ENCODE results near the gene ZNF654. TPM values are rescaled to one million over a fixed set of nuclear protein-coding genes. Genes with fewer than 3 reads are reported as not detected.
A peak's percentile ranks its signal among the peaks of the same experiment; 100 is the strongest.

Gene ZNF654
- polyA plus RNA-seq, 1 donor from 2014 or later = 20.4 TPM

- peaks cover 54% of the 10 kb centered on the region for H3K79me2 ChIP-seq (replicated peaks; ENCODE audit: insufficient read depth, low read length)
- no peaks in the 10 kb centered on the region for H3K27me3 ChIP-seq (ENCODE audit: insufficient read depth, low read depth, low read length)
- no peaks in the 10 kb centered on the region for H4K20me1 ChIP-seq (ENCODE audit: insufficient read depth)
- H3K4me2 ChIP-seq (ENCODE audit: low read length) = peak overlapping the region; percentile 93
- H3K4me3 ChIP-seq (ENCODE audit: low read length) = peak overlapping the region; percentile 83
- peaks cover 16% of the 10 kb centered on the region for H3K36me3 ChIP-seq (ENCODE audit: insufficient read depth, low read length)
- H3F3A ChIP-seq (ENCODE audit: insufficient read depth, low read length, poor library complexity, severe bottlenecking) = peaks cover 4% of the 10 kb centered on the region
- H3K9me2 ChIP-seq (ENCODE audit: insufficient read depth, low read length) = no peaks in the 10 kb centered on the region
- H3K9ac ChIP-seq (ENCODE audit: low read length) = peak overlapping the region; percentile 89
- TF ChIP-seq POLR2AphosphoS5 (IDR thresholded peaks at IDR 0.05) = no peak
- TF ChIP-seq CTCF (IDR thresholded peaks at IDR 0.05; ENCODE audit: poor library complexity, severe bottlenecking) = peak; percentile 20
- no peaks in the 10 kb centered on the region for H3K9me3 ChIP-seq (ENCODE audit: low read length)
- H3K27ac ChIP-seq (ENCODE audit: low read length) = peak overlapping the region; percentile 87
- H2AFZ ChIP-seq (ENCODE audit: low read depth, low read length) = peak overlapping the region; percentile 84
Observed at GRCh38 chr3:88057630-88058305, 1.3 kb upstream of the ZNF654 start.

- H3K9ac ChIP-seq (ENCODE audit: low read length) = peak overlapping the region; percentile 89
- no peaks in the 10 kb centered on the region for H4K20me1 ChIP-seq (ENCODE audit: insufficient read depth)
- no peaks in the 10 kb centered on the region for H3K9me3 ChIP-seq (ENCODE audit: low read length)
- peaks cover 58% of the 10 kb centered on the region for H3K79me2 ChIP-seq (replicated peaks; ENCODE audit: insufficient read depth, low read length)
- peak overlapping the region; percentile 83 for H3K4me3 ChIP-seq (ENCODE audit: low read length)
- TF ChIP-seq EZH2 (IDR thresholded peaks at IDR 0.05; ENCODE audit: borderline replicate concordance, insufficient read depth, low read length, poor library complexity, severe bottlenecking) (no peak), EP300 (conservative IDR thresholded peaks at IDR 0.05; ENCODE audit: poor library complexity, severe bottlenecking) (no peak), SMC3 (conservative IDR thresholded peaks at IDR 0.05; ENCODE audit: poor library complexity) (no peak), CTCF (IDR thresholded peaks at IDR 0.05; ENCODE audit: poor library complexity, severe bottlenecking) (no peak), MXI1 (conservative IDR thresholded peaks at IDR 0.05; ENCODE audit: poor library complexity, severe bottlenecking) (no peak), TAF1 (IDR thresholded peaks at IDR 0.05; ENCODE audit: low read depth) (no peak), POLR2AphosphoS5 (IDR thresholded peaks at IDR 0.05) (no peak), RAD21 (conservative IDR thresholded peaks at IDR 0.05) (no peak)
- TF ChIP-seq, protein P1, sequence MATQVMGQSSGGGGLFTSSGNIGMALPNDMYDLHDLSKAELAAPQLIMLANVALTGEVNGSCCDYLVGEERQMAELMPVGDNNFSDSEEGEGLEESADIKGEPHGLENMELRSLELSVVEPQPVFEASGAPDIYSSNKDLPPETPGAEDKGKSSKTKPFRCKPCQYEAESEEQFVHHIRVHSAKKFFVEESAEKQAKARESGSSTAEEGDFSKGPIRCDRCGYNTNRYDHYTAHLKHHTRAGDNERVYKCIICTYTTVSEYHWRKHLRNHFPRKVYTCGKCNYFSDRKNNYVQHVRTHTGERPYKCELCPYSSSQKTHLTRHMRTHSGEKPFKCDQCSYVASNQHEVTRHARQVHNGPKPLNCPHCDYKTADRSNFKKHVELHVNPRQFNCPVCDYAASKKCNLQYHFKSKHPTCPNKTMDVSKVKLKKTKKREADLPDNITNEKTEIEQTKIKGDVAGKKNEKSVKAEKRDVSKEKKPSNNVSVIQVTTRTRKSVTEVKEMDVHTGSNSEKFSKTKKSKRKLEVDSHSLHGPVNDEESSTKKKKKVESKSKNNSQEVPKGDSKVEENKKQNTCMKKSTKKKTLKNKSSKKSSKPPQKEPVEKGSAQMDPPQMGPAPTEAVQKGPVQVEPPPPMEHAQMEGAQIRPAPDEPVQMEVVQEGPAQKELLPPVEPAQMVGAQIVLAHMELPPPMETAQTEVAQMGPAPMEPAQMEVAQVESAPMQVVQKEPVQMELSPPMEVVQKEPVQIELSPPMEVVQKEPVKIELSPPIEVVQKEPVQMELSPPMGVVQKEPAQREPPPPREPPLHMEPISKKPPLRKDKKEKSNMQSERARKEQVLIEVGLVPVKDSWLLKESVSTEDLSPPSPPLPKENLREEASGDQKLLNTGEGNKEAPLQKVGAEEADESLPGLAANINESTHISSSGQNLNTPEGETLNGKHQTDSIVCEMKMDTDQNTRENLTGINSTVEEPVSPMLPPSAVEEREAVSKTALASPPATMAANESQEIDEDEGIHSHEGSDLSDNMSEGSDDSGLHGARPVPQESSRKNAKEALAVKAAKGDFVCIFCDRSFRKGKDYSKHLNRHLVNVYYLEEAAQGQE (IDR thresholded peaks at IDR 0.05; ENCODE audit: borderline replicate concordance) = no peak
- peak overlapping the region; percentile 87 for H3K27ac ChIP-seq (ENCODE audit: low read length)
- H3F3A ChIP-seq (ENCODE audit: insufficient read depth, low read length, poor library complexity, severe bottlenecking) = peaks cover 4% of the 10 kb centered on the region
- H3K27me3 ChIP-seq (ENCODE audit: insufficient read depth, low read depth, low read length) = no peaks in the 10 kb centered on the region
- no peaks in the 10 kb centered on the region for H3K9me2 ChIP-seq (ENCODE audit: insufficient read depth, low read length)
- H2AFZ ChIP-seq (ENCODE audit: low read depth, low read length) = peak overlapping the region; percentile 84
- H3K36me3 ChIP-seq (ENCODE audit: insufficient read depth, low read length) = peaks cover 16% of the 10 kb centered on the region
- peak overlapping the region; percentile 93 for H3K4me2 ChIP-seq (ENCODE audit: low read length)
Observed at GRCh38 chr3:88058306-88058580, 812 bp upstream of the ZNF654 start.
